T-helper 2 cell (primary cell): ENCODE measurements around the gene PEX11G.
"Not testable (repeated sequence)": the region's sequence is repeated elsewhere in the genome, so short reads cannot be mapped to it uniquely, and the experiment has no call there.

Experiments
- DNase-seq, 5 experiments: peaks; one replicate each; pipeline versions ENCODE4 v3.0.0 to v3.0.0-alpha.2; 2012 to 2022

The PEX11G gene

GRCh38 chr19:7463575-7463974 is 25.3 kb downstream of the PEX11G start:
- no peak for DNase-seq

- no peak for DNase-seq
These were observed 26.8 kb downstream of the PEX11G start for GRCh38 chr19:7461841-7462629.

- DNase-seq = no peak
These were observed 28.3 kb downstream of the PEX11G start for GRCh38 chr19:7460562-7460966.

- DNase-seq = no peak
These were observed 29.1 kb downstream of the PEX11G start for GRCh38 chr19:7459773-7460172.

- no peak for DNase-seq
These were observed 30.2 kb downstream of the PEX11G start for GRCh38 chr19:7458675-7459074.

GRCh38 chr19:7456964-7457541 is 31.8 kb downstream of the PEX11G start:
- no peak for DNase-seq

- DNase-seq = no peak
These were observed 33.1 kb downstream of the PEX11G start for GRCh38 chr19:7455600-7456296.

- DNase-seq = no peak
These were observed 33.8 kb downstream of the PEX11G start for GRCh38 chr19:7454998-7455397.

- DNase-seq = peak in 1 of 5 experiments; percentile 86
These were observed 38.3 kb downstream of the PEX11G start for GRCh38 chr19:7450243-7451223.

GRCh38 chr19:7449391-7450070 is 39.3 kb downstream of the PEX11G start:
- not testable (repeated sequence) for DNase-seq

GRCh38 chr19:7447648-7448047 is 41.2 kb downstream of the PEX11G start:
- no peak for DNase-seq

GRCh38 chr19:7445104-7445503 is 43.7 kb downstream of the PEX11G start:
- DNase-seq = no peak

GRCh38 chr19:7444042-7444441 is 44.8 kb downstream of the PEX11G start:
- no peak for DNase-seq

GRCh38 chr19:7442423-7442822 is 46.4 kb downstream of the PEX11G start:
- no peak for DNase-seq

GRCh38 chr19:7441468-7442146 is 47.2 kb downstream of the PEX11G start:
- DNase-seq = no peak

- DNase-seq = no peak
These were observed 48.5 kb downstream of the PEX11G start for GRCh38 chr19:7440188-7440975.

- DNase-seq = no peak
These were observed 53.2 kb downstream of the PEX11G start for GRCh38 chr19:7435586-7435985.

GRCh38 chr19:7434391-7434790 is 54.4 kb downstream of the PEX11G start:
- no peak for DNase-seq

- DNase-seq = not testable (repeated sequence)
These were observed 55.4 kb downstream of the PEX11G start for GRCh38 chr19:7433456-7433855.

GRCh38 chr19:7429638-7430282 is 59.1 kb downstream of the PEX11G start:
- no peak for DNase-seq
